Panc1 (cell line): ENCODE data around the gene SHF. TPM values are rescaled to one million over a fixed set of nuclear protein-coding genes. Genes with fewer than 3 reads are reported as not detected.

Source experiments
- ATAC-seq: fragments of 200-7000 bp; cut with Tn5 transposase; 2 replicates; pipeline ENCODE4 v1.9.1; 2020; ENCODE audit warnings: mild to moderate bottlenecking, moderate library complexity
- BruUV-seq: library from RNA; stranded (reverse); fragments of 400-500 nt; replicated peaks from 2 replicates; lab custom pipeline; 2021; lab: Mats Ljungman, UMichigan
- CTCF ChIA-PET: fragments of 300-600 bp; sonication (Branson Sonifier 250); formaldehyde crosslinking; loops from one replicate; lab custom pipeline; 2022; ENCODE audit warnings: antibody characterized with exemption; lab: Charles Lee
- POLR2A ChIA-PET: fragments of 300-600 bp; sonication (Branson Sonifier 250); formaldehyde crosslinking; loops from one replicate; lab custom pipeline; 2022; ENCODE audit warnings: antibody characterized with exemption; lab: Charles Lee
- DNase-seq: peaks from one replicate; pipeline ENCODE4 v3.0.0-alpha.2; 2010; ENCODE audit warnings: low read depth, low spot score
- H3K27ac ChIP-seq: 2 replicates; pipeline ENCODE4 v1.5.1; 2011; ENCODE audit warnings: mild to moderate bottlenecking, low read length, inconsistent platforms
- H3K27me3 ChIP-seq: fragments of 200-500 bp; sonication (Bioruptor generic); 2 replicates; pipeline ENCODE4 v1.6.0; 2014; ENCODE audit warnings: low read length, inconsistent platforms; ENCODE audit not compliant: control insufficient read depth, insufficient read depth
- H3K36me3 ChIP-seq: fragments of 200-500 bp; sonication (Bioruptor generic); 2 replicates; pipeline ENCODE4 v1.5.1; 2014; ENCODE audit warnings: inconsistent platforms, mild to moderate bottlenecking, low read length, moderate library complexity; ENCODE audit not compliant: control insufficient read depth, insufficient read depth
- H3K4me1 ChIP-seq: 2 replicates; pipeline ENCODE4 v1.5.1; 2011; ENCODE audit warnings: inconsistent platforms, mild to moderate bottlenecking, low read length, moderate library complexity; ENCODE audit not compliant: control insufficient read depth, insufficient read depth
- H3K4me3 ChIP-seq, 2 experiments: 2 replicates each; pipeline ENCODE4 v1.5.1; 2011 to 2012; ENCODE audit warnings: low read depth in 2 of 2, low read length in 2 of 2, mild to moderate bottlenecking in 2 of 2, inconsistent platforms in 1 of 2, moderate library complexity in 1 of 2
- H3K9me3 ChIP-seq: fragments of 200-500 bp; sonication (Bioruptor generic); 2 replicates; pipeline ENCODE4 v1.5.1; 2014; ENCODE audit warnings: low read depth, mild to moderate bottlenecking, inconsistent platforms, low read length, moderate library complexity; ENCODE audit not compliant: control insufficient read depth, insufficient read depth
- POLR2AphosphoS5 ChIP-seq: IDR thresholded peaks from 2 replicates; pipeline ENCODE4 v1.6.1; 2012; ENCODE audit warnings: mild to moderate bottlenecking, low read depth, low read length, moderate library complexity
- SIN3A ChIP-seq: IDR thresholded peaks from 2 replicates; pipeline ENCODE4 v1.6.1; 2012; ENCODE audit warnings: low read depth, mild to moderate bottlenecking, low read length, moderate library complexity, borderline replicate concordance; ENCODE audit not compliant: insufficient read depth
- TCF7L2 ChIP-seq: IDR thresholded peaks from 2 replicates; pipeline ENCODE4 v1.6.1; 2011; ENCODE audit warnings: mild to moderate bottlenecking, low read depth, low read length, inconsistent platforms
- in situ Hi-C: cut with HindIII; loops from 2 replicates; pipeline ENCODE4 v1.10.0; 2016; ENCODE audit warnings: low sequenced_read_pairs, low pct_unique_long_range_greater_than_20kb
- intact Hi-C: fragments of 100-400 bp; cut with micrococcal nuclease; formaldehyde crosslinking; loops from one replicate; pipeline ENCODE4 v1.10.0; 2022; ENCODE audit not compliant: unreplicated experiment
- total RNA-seq: library from RNA; stranded (reverse); gene quantifications from one replicate; pipeline ENCODE4 v1.2.1, GENCODE V29; 2021; ENCODE audit not compliant: unreplicated experiment
- TF ChIP-seq, protein P1 (sequence below): fragments of 450-650 bp; IDR thresholded peaks from 2 replicates; pipeline ENCODE4 v1.5.1; 2017; ENCODE audit warnings: mild to moderate bottlenecking
- TF ChIP-seq, protein P2 (sequence below), 2 experiments: IDR thresholded peaks; 2 replicates each; pipeline ENCODE4 v1.6.1; 2011 to 2012; ENCODE audit warnings: low read depth in 2 of 2, control low read depth in 1 of 2, low read length in 1 of 2, mild to moderate bottlenecking in 1 of 2, moderate library complexity in 1 of 2; ENCODE audit not compliant: insufficient read depth in 1 of 2

SHF gene
- total RNA-seq, 1 experiment from 2014 or later: 3.0 TPM

DNA sequence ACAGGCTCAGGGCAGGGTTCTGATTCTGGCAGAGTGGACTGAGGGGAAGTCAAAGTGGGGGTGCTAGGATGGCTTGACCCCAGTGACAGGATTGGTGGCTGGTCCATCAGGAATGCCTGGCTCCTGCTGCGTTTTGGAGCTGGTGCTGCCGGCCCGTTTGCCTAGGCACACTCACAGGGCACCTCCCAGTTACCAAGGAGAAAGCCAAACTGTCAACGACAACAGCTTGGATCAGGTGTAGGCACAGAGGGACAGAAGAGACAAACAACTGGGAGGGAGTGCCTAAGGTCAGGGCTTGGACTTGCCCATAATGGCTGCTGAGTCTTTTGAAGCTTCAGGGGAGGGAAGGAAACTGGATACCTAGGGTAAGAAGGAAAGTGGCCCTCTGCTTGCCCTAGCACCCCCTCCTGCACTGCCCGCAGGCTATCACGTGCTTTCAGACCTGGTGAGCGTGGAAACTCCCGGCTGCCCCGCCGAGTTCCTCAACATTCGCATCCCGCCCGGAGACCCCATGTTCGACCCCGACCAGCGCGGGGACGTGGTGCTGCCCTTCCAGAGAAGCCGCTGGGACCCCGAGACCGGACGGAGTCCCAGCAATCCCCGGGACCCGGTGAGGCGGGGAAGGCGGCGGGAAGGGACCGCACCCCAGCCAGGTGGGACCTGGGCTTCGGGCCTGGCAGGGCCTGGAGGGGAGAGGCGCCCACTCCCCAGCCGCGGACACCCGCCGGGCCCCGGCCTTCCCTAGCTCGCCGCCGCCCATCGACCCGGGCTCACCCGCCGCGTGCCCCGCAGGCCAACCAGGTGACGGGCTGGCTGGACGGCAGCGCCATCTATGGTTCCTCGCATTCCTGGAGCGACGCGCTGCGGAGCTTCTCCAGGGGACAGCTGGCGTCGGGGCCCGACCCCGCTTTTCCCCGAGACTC, 52.8 kb downstream of the SHF start:
- POLR2A ChIA-PET: no interaction called here
- Histone ChIP-seq H3K4me1 (no peaks in the 10 kb centered on the region), H3K9me3 (no peaks in the 10 kb centered on the region), H3K4me3 (peak overlapping the region in 1 of 2 experiments; percentile 5; a peak in 1 of 4 replicates), H3K27me3 (peaks cover 5% of the 10 kb centered on the region; the same call in 1 of the 2 replicates), H3K27ac (no peak overlapping the region), H3K36me3 (no peaks in the 10 kb centered on the region; the same call in 1 of the 2 replicates)
- no TSS peak for BruUV-seq
- in situ Hi-C loops: no loop called here
- CTCF ChIA-PET: interaction anchor here (1.1 kb wide), 1 partner anchor 17 kb away, joined by 3 read pairs; no protein-coding TSS in a partner anchor
- DNase-seq (no peak), ATAC-seq (peak; percentile 75)
- TF ChIP-seq, protein P1, sequence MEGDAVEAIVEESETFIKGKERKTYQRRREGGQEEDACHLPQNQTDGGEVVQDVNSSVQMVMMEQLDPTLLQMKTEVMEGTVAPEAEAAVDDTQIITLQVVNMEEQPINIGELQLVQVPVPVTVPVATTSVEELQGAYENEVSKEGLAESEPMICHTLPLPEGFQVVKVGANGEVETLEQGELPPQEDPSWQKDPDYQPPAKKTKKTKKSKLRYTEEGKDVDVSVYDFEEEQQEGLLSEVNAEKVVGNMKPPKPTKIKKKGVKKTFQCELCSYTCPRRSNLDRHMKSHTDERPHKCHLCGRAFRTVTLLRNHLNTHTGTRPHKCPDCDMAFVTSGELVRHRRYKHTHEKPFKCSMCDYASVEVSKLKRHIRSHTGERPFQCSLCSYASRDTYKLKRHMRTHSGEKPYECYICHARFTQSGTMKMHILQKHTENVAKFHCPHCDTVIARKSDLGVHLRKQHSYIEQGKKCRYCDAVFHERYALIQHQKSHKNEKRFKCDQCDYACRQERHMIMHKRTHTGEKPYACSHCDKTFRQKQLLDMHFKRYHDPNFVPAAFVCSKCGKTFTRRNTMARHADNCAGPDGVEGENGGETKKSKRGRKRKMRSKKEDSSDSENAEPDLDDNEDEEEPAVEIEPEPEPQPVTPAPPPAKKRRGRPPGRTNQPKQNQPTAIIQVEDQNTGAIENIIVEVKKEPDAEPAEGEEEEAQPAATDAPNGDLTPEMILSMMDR: peak; percentile 70
- TF ChIP-seq SIN3A (no peak), TCF7L2 (no peak)
- TF ChIP-seq, protein P2, sequence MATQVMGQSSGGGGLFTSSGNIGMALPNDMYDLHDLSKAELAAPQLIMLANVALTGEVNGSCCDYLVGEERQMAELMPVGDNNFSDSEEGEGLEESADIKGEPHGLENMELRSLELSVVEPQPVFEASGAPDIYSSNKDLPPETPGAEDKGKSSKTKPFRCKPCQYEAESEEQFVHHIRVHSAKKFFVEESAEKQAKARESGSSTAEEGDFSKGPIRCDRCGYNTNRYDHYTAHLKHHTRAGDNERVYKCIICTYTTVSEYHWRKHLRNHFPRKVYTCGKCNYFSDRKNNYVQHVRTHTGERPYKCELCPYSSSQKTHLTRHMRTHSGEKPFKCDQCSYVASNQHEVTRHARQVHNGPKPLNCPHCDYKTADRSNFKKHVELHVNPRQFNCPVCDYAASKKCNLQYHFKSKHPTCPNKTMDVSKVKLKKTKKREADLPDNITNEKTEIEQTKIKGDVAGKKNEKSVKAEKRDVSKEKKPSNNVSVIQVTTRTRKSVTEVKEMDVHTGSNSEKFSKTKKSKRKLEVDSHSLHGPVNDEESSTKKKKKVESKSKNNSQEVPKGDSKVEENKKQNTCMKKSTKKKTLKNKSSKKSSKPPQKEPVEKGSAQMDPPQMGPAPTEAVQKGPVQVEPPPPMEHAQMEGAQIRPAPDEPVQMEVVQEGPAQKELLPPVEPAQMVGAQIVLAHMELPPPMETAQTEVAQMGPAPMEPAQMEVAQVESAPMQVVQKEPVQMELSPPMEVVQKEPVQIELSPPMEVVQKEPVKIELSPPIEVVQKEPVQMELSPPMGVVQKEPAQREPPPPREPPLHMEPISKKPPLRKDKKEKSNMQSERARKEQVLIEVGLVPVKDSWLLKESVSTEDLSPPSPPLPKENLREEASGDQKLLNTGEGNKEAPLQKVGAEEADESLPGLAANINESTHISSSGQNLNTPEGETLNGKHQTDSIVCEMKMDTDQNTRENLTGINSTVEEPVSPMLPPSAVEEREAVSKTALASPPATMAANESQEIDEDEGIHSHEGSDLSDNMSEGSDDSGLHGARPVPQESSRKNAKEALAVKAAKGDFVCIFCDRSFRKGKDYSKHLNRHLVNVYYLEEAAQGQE (IDR thresholded peaks at IDR 0.05; ENCODE audit: insufficient read depth in 1 of 2, low read depth in 2 of 2, low read length in 1 of 2): no peak
- intact Hi-C loops: no loop called here

DNA sequence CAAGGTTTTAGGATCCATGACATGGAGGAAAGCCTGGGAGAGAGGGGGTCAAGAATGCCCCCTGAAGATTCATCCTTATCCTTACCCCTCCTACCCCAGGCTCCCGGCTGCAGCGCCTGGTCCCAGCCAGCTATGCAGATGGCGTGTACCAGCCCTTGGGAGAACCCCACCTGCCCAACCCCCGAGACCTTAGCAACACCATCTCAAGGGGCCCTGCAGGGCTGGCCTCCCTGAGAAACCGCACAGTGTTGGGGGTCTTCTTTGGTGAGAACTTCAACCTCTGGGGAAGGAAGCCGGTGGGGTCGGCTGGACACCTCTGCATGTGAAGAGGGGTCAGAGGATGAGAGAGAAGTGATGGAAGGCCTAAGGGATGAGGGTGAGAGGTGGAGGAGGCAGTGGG, 53.7 kb downstream of the SHF start:
- in situ Hi-C loops: no loop called here
- ChIA-PET CTCF (no interaction called here), POLR2A (no interaction called here)
- Histone ChIP-seq H3K4me1 (no peaks in the 10 kb centered on the region), H3K9me3 (no peaks in the 10 kb centered on the region), H3K36me3 (no peaks in the 10 kb centered on the region; the same call in 1 of the 2 replicates), H3K27ac (no peak overlapping the region), H3K4me3 (no peak overlapping the region), H3K27me3 (peaks cover 5% of the 10 kb centered on the region)
- no peak for TF ChIP-seq SIN3A
- TF ChIP-seq, protein P2 (IDR thresholded peaks at IDR 0.05; ENCODE audit: insufficient read depth in 1 of 2, low read depth in 2 of 2, low read length in 1 of 2): no peak
- TF ChIP-seq, protein P1: no peak
- TF ChIP-seq POLR2AphosphoS5: no peak
- no peak for TF ChIP-seq TCF7L2
- ATAC-seq (no peak), DNase-seq (no peak)
- BruUV-seq: no TSS peak
- intact Hi-C loops: no loop called here
